ENCODE results near the gene PRPS2.

DNA sequence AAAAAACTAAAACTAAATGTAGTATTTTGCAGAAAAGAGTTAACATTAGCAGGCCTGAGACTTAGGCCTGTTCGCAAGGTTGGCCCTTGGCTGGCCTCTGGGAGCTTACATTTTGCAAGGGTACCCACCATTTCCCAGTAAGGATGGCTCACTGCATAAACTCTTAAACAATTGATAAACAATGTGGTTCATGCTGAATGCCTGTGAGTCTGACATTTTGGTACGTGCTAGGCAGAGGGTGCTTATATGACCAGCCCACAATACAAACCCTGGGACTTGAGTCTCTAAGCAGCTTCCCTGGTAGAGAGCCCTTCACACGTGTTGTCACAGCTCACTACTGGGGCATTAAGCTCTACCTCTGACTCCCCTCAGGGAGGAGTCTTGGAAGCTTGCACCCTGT is 7.4 kb downstream of the PRPS2 start:
- no peak for TF ChIP-seq POLR2A (IDR thresholded peaks at IDR 0.05; ENCODE audit: low read depth, low read length)
- TF ChIP-seq POLR2AphosphoS5 (IDR thresholded peaks at IDR 0.05; ENCODE audit: low read depth, low read length) = no peak

Data from GM12892 (cell line).